Psoas muscle (tissue), 8 donors: Measurements from ENCODE around the gene DBNDD1. TPM values are rescaled to one million over a fixed set of nuclear protein-coding genes. Genes with fewer than 3 reads are reported as not detected.

ENCODE experiments used
- ATAC-seq, 4 donors: fragments of 200-7000 bp; cut with Tn5 transposase; one replicate each; pipeline ENCODE4 v1.9.1; 2020; ENCODE audit warnings: moderate library complexity in 3 of 4, mild to moderate bottlenecking in 2 of 4
- DNase-seq, 2 donors: peaks; one replicate each; pipeline ENCODE4 v3.0.0-alpha.2; 2020
- H3K27ac ChIP-seq: fragments of 200-600 bp; one replicate; pipeline ENCODE4 v1.8.0; 2022
- H3K27me3 ChIP-seq, 3 donors: fragments of 200-600 bp in 1 of 3; one replicate each; pipeline versions ENCODE4 v1.6.1 to v1.8.0; 2013 to 2022; ENCODE audit warnings: low read length in 2 of 3, mild to moderate bottlenecking in 2 of 3, moderate library complexity in 1 of 3; ENCODE audit not compliant: insufficient read depth in 3 of 3
- H3K36me3 ChIP-seq, 2 donors: fragments of 200-600 bp in 1 of 2; one replicate each; pipeline versions ENCODE4 v1.6.1 to v1.8.0; 2013 to 2022; ENCODE audit warnings: low read depth in 1 of 2, mild to moderate bottlenecking in 1 of 2, moderate library complexity in 1 of 2; ENCODE audit not compliant: insufficient read depth in 1 of 2
- H3K4me1 ChIP-seq: fragments of 200-600 bp; one replicate; pipeline ENCODE4 v1.8.0; 2022
- H3K4me3 ChIP-seq: fragments of 200-600 bp; one replicate; pipeline ENCODE4 v1.8.0; 2022; ENCODE audit warnings: mild to moderate bottlenecking
- H3K9me3 ChIP-seq: fragments of 200-600 bp; one replicate; pipeline ENCODE4 v1.8.0; 2022
- CTCF ChIP-seq: fragments of 200-600 bp; IDR thresholded peaks from one replicate; pipeline ENCODE4 v1.8.0; 2022; ENCODE audit warnings: antibody characterized with exemption
- WGBS, 3 donors: extraction: QIAGEN DNeasy Blood & Tissue Kit; methylation state at CpG; one replicate each; pipeline versions ENCODE4 v1.1.6 to v1.1.7; 2013; 5-methylcytosine and 5-hydroxymethylcytosine counted together
- intact Hi-C, 2 donors: fragments of 100-400 bp; cut with DNase I; formaldehyde crosslinking; loops; one replicate each; pipeline versions ENCODE4 v1.11.0 to v1.14.2; 2022
- polyA plus RNA-seq, 3 donors: library from polyadenylated mRNA; stranded (reverse); fragments of 200-250 nt; gene quantifications; one replicate each; pipeline ENCODE4 v1.2.3, GENCODE V29; 2013
- total RNA-seq, 4 donors: library from RNA; stranded (reverse); fragmentation: NEBNext Ultra II Directional in 2 of 4; extraction: Animal tissue kit (Norgen Biotek cat#: 25700) in 2 of 4; gene quantifications; one replicate each; pipeline versions ENCODE4 v1.2.1 to v1.2.4, GENCODE V29; 2021 to 2023
- donor health status: healthy with polysubstance abuse.
- donor health status: DM: no; HTN: no; CAD: no; lungs with moderate emphysema.
- donor health status: Bipolar disorder and iron deficiency.
- donor health status: healthy.
- donor health status: DM: yes; HTN: yes; CAD: no.
- donor health status: DM: no; HTN: no; CAD: no.
- donor health status: DM: no; HTN: no; CAD: no.
- donor health status: DM: yes; HTN: yes; CAD: no.

DBNDD1 gene
- total and polyA plus RNA-seq, 7 donors, result 14.1 to 37.8 (median 20.2) TPM

GRCh38 chr16:89956505-89957215 lies 62.6 kb downstream of the DBNDD1 start:
- whole genome bisulfite sequencing, 3 donors, result 89 to 93% (median 91%) methylated on average over 15 of the region's 15 CpGs
- no peaks in the 10 kb centered on the region for H3K9me3 ChIP-seq
- no peak for ATAC-seq
- no peak for DNase-seq
- no peaks in the 10 kb centered on the region for H3K4me1 ChIP-seq
- intact Hi-C loops, result no loop called here
- TF ChIP-seq CTCF, result no peak
- no peaks in the 10 kb centered on the region for H3K27me3 ChIP-seq
- H3K36me3 ChIP-seq, result peaks cover 0 to 62% of the 10 kb centered on the region in 2 donors
- no peak overlapping the region for H3K4me3 ChIP-seq
- no peak overlapping the region for H3K27ac ChIP-seq

- 87 to 96% (median 90%) methylated on average over 15 of the region's 15 CpGs for WGBS, 3 donors
- Histone ChIP-seq H3K4me1 (no peaks in the 10 kb centered on the region), H3K27ac (no peak overlapping the region), H3K36me3 (peaks cover 0 to 47% of the 10 kb centered on the region in 2 donors), H3K27me3 (no peaks in the 10 kb centered on the region), H3K9me3 (no peaks in the 10 kb centered on the region), H3K4me3 (no peak overlapping the region)
- DNase-seq (peak in 1 of 2 donors; percentile 14), ATAC-seq (no peak)
- intact Hi-C loops, result no loop called here
- TF ChIP-seq CTCF, result no peak
These were observed 64.1 kb downstream of the DBNDD1 start for GRCh38 chr16:89955001-89955685.

Other genes with a start within 250 kb of the DBNDD1 start
- gene FANCA, start 202.8 kb downstream of the DBNDD1 start, total RNA-seq, result 1 to 10 TPM in 2 of 4 donors, under 1 TPM in 2; 0.79 to 1.1 (median 0.96) TPM
- 1 to 10 TPM; 2.2 to 3.7 (median 2.3) TPM for gene FANCA, start 202.8 kb downstream of the DBNDD1 start, polyA plus RNA-seq
- gene SPIRE2, start 191.0 kb downstream of the DBNDD1 start, total RNA-seq, result under 1 TPM in 3 of 4 donors, not detected in 1; 0.14 to 0.47 (median 0.22) TPM
- gene SPIRE2, start 191.0 kb downstream of the DBNDD1 start, polyA plus RNA-seq, result under 1 TPM; 0.18 to 0.48 (median 0.27) TPM
- gene TCF25, start 145.9 kb downstream of the DBNDD1 start, total RNA-seq, result 10 to 100 TPM; 57.6 to 93.6 (median 89.8) TPM
- gene TCF25, start 145.9 kb downstream of the DBNDD1 start, polyA plus RNA-seq, result 10 to 100 TPM; 46.1 to 54.8 (median 50.7) TPM
- 1 to 10 TPM in 1 of 4 donors, under 1 TPM in 3; 0.67 to 1.1 (median 0.88) TPM for gene MC1R, start 100.6 kb downstream of the DBNDD1 start, total RNA-seq
- 1 to 10 TPM in 1 of 3 donors, under 1 TPM in 2; 0.18 to 1.8 (median 0.18) TPM for gene MC1R, start 100.6 kb downstream of the DBNDD1 start, polyA plus RNA-seq
- 1 to 10 TPM in 1 of 4 donors, under 1 TPM in 1, not detected in 2; 0.30 to 1.3 TPM for gene TUBB3, start 96.1 kb downstream of the DBNDD1 start, total RNA-seq
- gene TUBB3, start 96.1 kb downstream of the DBNDD1 start, polyA plus RNA-seq, result 1 to 10 TPM in 1 of 3 donors, under 1 TPM in 2; 0.17 to 2.4 (median 0.47) TPM
- 10 to 100 TPM; 16.2 to 28.5 (median 25.2) TPM for gene DEF8, start 70.7 kb downstream of the DBNDD1 start, total RNA-seq
- 10 to 100 TPM; 22.2 to 38.3 (median 25.5) TPM for gene DEF8, start 70.7 kb downstream of the DBNDD1 start, polyA plus RNA-seq
- gene PRDM7, start 57.9 kb upstream of the DBNDD1 start, total RNA-seq, result not detected
- gene PRDM7, start 57.9 kb upstream of the DBNDD1 start, polyA plus RNA-seq, result not detected